OCI-M2 (cell line): ENCODE data around the gene HOXC13.

Source experiments
- DNase-seq: peaks from one replicate; lab custom pipeline; 2025; ENCODE audit not compliant: unreplicated experiment; lab: John Stamatoyannopoulos, UW

HOXC13 gene

GRCh38 chr12:53938326-53939140, at the start of gene HOXC13:
TSS of gene HOXC13 (plus strand) at chr12:53938831. CDS start at chr12:53938907, 76 bp downstream.
- DNase-seq: no peak

- no peak for DNase-seq
Measured at GRCh38 chr12:53890081-53890480, 48.5 kb upstream of the HOXC13 start.

GRCh38 chr12:53892762-53893395, 45.8 kb upstream of the HOXC13 start:
- DNase-seq: no peak

GRCh38 chr12:53899230-53899629, 39.4 kb upstream of the HOXC13 start:
- no peak for DNase-seq

GRCh38 chr12:53907103-53907502, 31.5 kb upstream of the HOXC13 start:
- DNase-seq: no peak

- DNase-seq: no peak
Measured at GRCh38 chr12:53916788-53917655, 21.6 kb upstream of the HOXC13 start.

- DNase-seq: no peak
Measured at GRCh38 chr12:53924521-53925405, 13.9 kb upstream of the HOXC13 start.

GRCh38 chr12:53927220-53928029, 11.2 kb upstream of the HOXC13 start:
- no peak for DNase-seq

- no peak for DNase-seq
Measured at GRCh38 chr12:53928054-53928835, 10.4 kb upstream of the HOXC13 start.

- no peak for DNase-seq
Measured at GRCh38 chr12:53929527-53929926, 9.1 kb upstream of the HOXC13 start.

- no peak for DNase-seq
Measured at GRCh38 chr12:53930591-53931255, 7.9 kb upstream of the HOXC13 start.

GRCh38 chr12:53931844-53932581, 6.6 kb upstream of the HOXC13 start:
- DNase-seq: no peak

- no peak for DNase-seq
Measured at GRCh38 chr12:53932915-53933314, 5.7 kb upstream of the HOXC13 start.

- no peak for DNase-seq
Measured at GRCh38 chr12:53935383-53936341, 3.0 kb upstream of the HOXC13 start.

- no peak for DNase-seq
Measured at GRCh38 chr12:53937099-53937498, 1.5 kb upstream of the HOXC13 start.

GRCh38 chr12:53937596-53938325, 870 bp upstream of the HOXC13 start:
- no peak for DNase-seq
